WTC11 (cell line): ENCODE measurements around the gene NRN1L. TPM values are rescaled to one million over a fixed set of nuclear protein-coding genes. Genes with fewer than 3 reads are reported as not detected.

Experiments
- ATAC-seq: fragments of 200-7000 bp; cut with Tn5 transposase; 2 replicates; pipeline ENCODE4 v1.10.0; 2021; ENCODE audit warnings: mild to moderate bottlenecking, moderate library complexity
- CTCF ChIA-PET: fragments of 300-600 bp; sonication (Branson Sonifier 250); formaldehyde crosslinking; loops from one replicate; lab custom pipeline; 2021; ENCODE audit warnings: antibody characterized with exemption; lab: Charles Lee
- POLR2A ChIA-PET: fragments of 350-600 bp; sonication (Branson Sonifier 250); formaldehyde crosslinking; loops from one replicate; lab custom pipeline; 2021; ENCODE audit warnings: antibody characterized with exemption; lab: Charles Lee
- DNase-seq: peaks from one replicate; pipeline ENCODE4 v3.0.0; 2021; ENCODE audit warnings: low spot score
- H3K27ac Mint-ChIP-seq: 2 replicates; pipeline ENCODE4 v1.8.0; 2021; ENCODE audit warnings: mixed read lengths
- H3K27me3 Mint-ChIP-seq: 2 replicates; pipeline ENCODE4 v1.8.0; 2021; ENCODE audit warnings: low read depth, mild to moderate bottlenecking, moderate library complexity, mixed read lengths
- H3K36me3 Mint-ChIP-seq: 2 replicates; pipeline ENCODE4 v1.8.0; 2021; ENCODE audit warnings: mixed read lengths
- H3K4me1 Mint-ChIP-seq: 2 replicates; pipeline ENCODE4 v1.8.0; 2022; ENCODE audit warnings: mixed read lengths
- H3K4me3 Mint-ChIP-seq: 2 replicates; pipeline ENCODE4 v1.8.0; 2021; ENCODE audit warnings: mild to moderate bottlenecking, moderate library complexity, mixed read lengths
- H3K9me3 Mint-ChIP-seq: 2 replicates; pipeline ENCODE4 v1.8.0; 2021; ENCODE audit warnings: mixed read lengths
- AFF4 ChIP-seq: sonication (generic); formaldehyde crosslinking; IDR thresholded peaks from 2 replicates; pipeline ENCODE4 v1.8.1; 2023; ENCODE audit warnings: mild to moderate bottlenecking, missing genetic modification reagents, borderline replicate concordance
- AR ChIP-seq: fragments of 250-450 bp; sonication (Bioruptor Pico); IDR thresholded peaks from 2 replicates; pipeline ENCODE4 v1.9.0; 2021; ENCODE audit warnings: mild to moderate bottlenecking
- CREB1 ChIP-seq: sonication (generic); formaldehyde crosslinking; IDR thresholded peaks from 2 replicates; pipeline ENCODE4 v1.8.0; 2023; ENCODE audit warnings: mild to moderate bottlenecking, missing genetic modification reagents
- CTCF ChIP-seq: fragments of 200-600 bp; IDR thresholded peaks from 2 replicates; pipeline ENCODE4 v1.8.0; 2022; ENCODE audit warnings: antibody characterized with exemption
- ETV6 ChIP-seq: sonication (generic); formaldehyde crosslinking; IDR thresholded peaks from 2 replicates; pipeline ENCODE4 v1.8.1; 2022; ENCODE audit warnings: mild to moderate bottlenecking, missing genetic modification reagents
- FOXJ3 ChIP-seq: sonication (generic); formaldehyde crosslinking; IDR thresholded peaks from 2 replicates; pipeline ENCODE4 v1.9.0; 2021; ENCODE audit warnings: missing genetic modification reagents, mild to moderate bottlenecking, borderline replicate concordance
- FOXP1 ChIP-seq: sonication (generic); formaldehyde crosslinking; IDR thresholded peaks from 2 replicates; pipeline ENCODE4 v1.8.0; 2022; ENCODE audit warnings: missing genetic modification reagents, mild to moderate bottlenecking, moderate library complexity, borderline replicate concordance
- HMGA2 ChIP-seq: fragments of 250-450 bp; sonication (Bioruptor Pico); IDR thresholded peaks from 2 replicates; pipeline ENCODE4 v1.4.0; 2021; ENCODE audit warnings: mild to moderate bottlenecking, moderate library complexity
- JAZF1 ChIP-seq: fragments of 250-450 bp; sonication (Bioruptor Pico); IDR thresholded peaks from 2 replicates; pipeline ENCODE4 v1.9.0; 2021; ENCODE audit warnings: moderate library complexity, mild to moderate bottlenecking, inconsistent platforms
- NFE2L1 ChIP-seq: sonication (generic); formaldehyde crosslinking; IDR thresholded peaks from 2 replicates; pipeline ENCODE4 v1.8.1; 2023; ENCODE audit warnings: missing genetic modification reagents
- NFYB ChIP-seq: sonication (generic); formaldehyde crosslinking; conservative IDR thresholded peaks from 2 replicates; pipeline ENCODE4 v1.8.0; 2022; ENCODE audit warnings: low read depth, missing genetic modification reagents
- OVOL2 ChIP-seq: fragments of 250-450 bp; sonication (Bioruptor Pico); IDR thresholded peaks from 2 replicates; pipeline ENCODE4 v1.9.0; 2021; ENCODE audit warnings: mild to moderate bottlenecking, borderline replicate concordance
- SMAD4 ChIP-seq: sonication (generic); formaldehyde crosslinking; IDR thresholded peaks from 2 replicates; pipeline ENCODE4 v1.8.0; 2022; ENCODE audit warnings: mild to moderate bottlenecking, missing genetic modification reagents
- TEAD4 ChIP-seq: sonication (generic); formaldehyde crosslinking; IDR thresholded peaks from 2 replicates; pipeline ENCODE4 v1.8.0; 2022; ENCODE audit warnings: mild to moderate bottlenecking, missing genetic modification reagents
- TP53 ChIP-seq: sonication (generic); formaldehyde crosslinking; IDR thresholded peaks from 2 replicates; pipeline ENCODE4 v1.8.1; 2023; ENCODE audit warnings: mild to moderate bottlenecking, missing genetic modification reagents
- ZBTB21 ChIP-seq: sonication (generic); formaldehyde crosslinking; IDR thresholded peaks from 2 replicates; pipeline ENCODE4 v1.8.1; 2023; ENCODE audit warnings: mild to moderate bottlenecking, missing genetic modification reagents, borderline replicate concordance
- ZNF121 ChIP-seq: sonication (generic); formaldehyde crosslinking; IDR thresholded peaks from 2 replicates; pipeline ENCODE4 v1.8.0; 2023; ENCODE audit warnings: missing genetic modification reagents
- ZNF263 ChIP-seq: sonication (generic); formaldehyde crosslinking; IDR thresholded peaks from 2 replicates; pipeline ENCODE4 v1.8.1; 2022; ENCODE audit warnings: low read depth, mild to moderate bottlenecking, moderate library complexity, missing genetic modification reagents
- total RNA-seq: library from RNA; stranded (reverse); gene quantifications from 3 replicates; pipeline ENCODE4 v1.2.3, GENCODE V29; 2021
- TF ChIP-seq, protein P1 (sequence below): fragments of 250-450 bp; sonication (Bioruptor Pico); IDR thresholded peaks from 2 replicates; pipeline ENCODE4 v1.9.0; 2021; ENCODE audit warnings: moderate library complexity, mild to moderate bottlenecking, inconsistent platforms, borderline replicate concordance
- TF ChIP-seq, protein P2 (sequence below): sonication (generic); formaldehyde crosslinking; IDR thresholded peaks from 2 replicates; pipeline ENCODE4 v1.8.1; 2023; ENCODE audit warnings: mild to moderate bottlenecking, missing genetic modification reagents, moderate library complexity
- TF ChIP-seq, protein P3 (sequence below): sonication (generic); formaldehyde crosslinking; IDR thresholded peaks from 2 replicates; pipeline ENCODE4 v1.8.1; 2023; ENCODE audit warnings: mild to moderate bottlenecking, missing genetic modification reagents, moderate library complexity

The NRN1L gene
- total RNA-seq, 1 experiment from 2014 or later = 12.4 TPM

- ChIA-PET CTCF (interaction anchor here (0.9 kb wide), 1 partner anchor 13 kb away, joined by 3 read pairs; no protein-coding TSS in a partner anchor), POLR2A (no interaction called here)
- Mint-ChIP-seq H3K9me3 (no peaks in the 10 kb centered on the region), H3K36me3 (peaks cover 14% of the 10 kb centered on the region), H3K4me3 (no peak overlapping the region), H3K27ac (no peak overlapping the region), H3K27me3 (no peaks in the 10 kb centered on the region), H3K4me1 (peaks cover 40% of the 10 kb centered on the region)
- DNase-seq (no peak), ATAC-seq (no peak)
- TF ChIP-seq, protein P1, sequence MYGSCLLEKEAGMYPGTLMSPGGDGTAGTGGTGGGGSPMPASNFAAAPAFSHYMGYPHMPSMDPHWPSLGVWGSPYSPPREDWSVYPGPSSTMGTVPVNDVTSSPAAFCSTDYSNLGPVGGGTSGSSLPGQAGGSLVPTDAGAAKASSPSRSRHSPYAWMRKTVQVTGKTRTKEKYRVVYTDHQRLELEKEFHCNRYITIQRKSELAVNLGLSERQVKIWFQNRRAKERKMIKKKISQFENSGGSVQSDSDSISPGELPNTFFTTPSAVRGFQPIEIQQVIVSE (CRISPR knock-in tag) = no peak
- TF ChIP-seq AR (CRISPR knock-in tag) = no peak
- TF ChIP-seq AFF4 = no peak
- TF ChIP-seq, protein P2, sequence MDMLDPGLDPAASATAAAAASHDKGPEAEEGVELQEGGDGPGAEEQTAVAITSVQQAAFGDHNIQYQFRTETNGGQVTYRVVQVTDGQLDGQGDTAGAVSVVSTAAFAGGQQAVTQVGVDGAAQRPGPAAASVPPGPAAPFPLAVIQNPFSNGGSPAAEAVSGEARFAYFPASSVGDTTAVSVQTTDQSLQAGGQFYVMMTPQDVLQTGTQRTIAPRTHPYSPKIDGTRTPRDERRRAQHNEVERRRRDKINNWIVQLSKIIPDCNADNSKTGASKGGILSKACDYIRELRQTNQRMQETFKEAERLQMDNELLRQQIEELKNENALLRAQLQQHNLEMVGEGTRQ (CRISPR knock-in tag) = no peak
- TF ChIP-seq NFE2L1 = no peak
- peak; percentile 83 for TF ChIP-seq ZNF121 (CRISPR knock-in tag)
Observed at GRCh38 chr16:67853670-67854069, 31.0 kb upstream of the NRN1L start.

DNA sequence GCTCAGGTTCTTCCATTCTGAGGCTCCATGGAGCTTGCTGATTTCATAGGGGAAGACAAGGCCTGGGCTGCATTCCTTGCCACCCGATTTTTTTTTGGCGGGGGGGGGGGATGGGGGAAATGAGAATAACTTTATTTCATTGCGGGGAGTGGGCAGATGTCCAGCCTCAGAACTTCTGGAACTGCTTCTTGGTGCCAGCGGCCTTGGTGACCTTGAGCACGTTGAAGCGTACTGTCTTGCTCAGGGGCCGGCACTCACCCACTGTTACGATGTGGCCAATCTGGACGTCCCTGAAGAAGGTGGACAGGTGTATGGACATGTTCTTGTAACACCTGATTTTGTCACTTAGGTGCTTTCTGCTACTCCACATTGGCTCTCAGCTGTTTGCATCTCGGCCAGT is 28.9 kb upstream of the NRN1L start:
- peaks cover 34% of the 10 kb centered on the region for H3K4me1 Mint-ChIP-seq
- DNase-seq = no peak
- H3K36me3 Mint-ChIP-seq = peaks cover 11% of the 10 kb centered on the region
- no peaks in the 10 kb centered on the region for H3K9me3 Mint-ChIP-seq
- ATAC-seq = no peak
- POLR2A ChIA-PET = interaction anchor here (0.6 kb wide), 1 partner anchor 1721 kb away, joined by 4 read pairs; no protein-coding TSS in a partner anchor
- CTCF ChIA-PET = interaction anchor here (1.1 to 3.6 kb wide), 4 partner anchors 10 to 335 kb away, joined by 3 to 18 read pairs (median 5); partner anchors contain the start of gene NRN1L
- peak overlapping the region; percentile 89 for H3K27ac Mint-ChIP-seq
- no peaks in the 10 kb centered on the region for H3K27me3 Mint-ChIP-seq
- no peak overlapping the region for H3K4me3 Mint-ChIP-seq
- TF ChIP-seq SMAD4 (CRISPR knock-in tag) (no peak), CTCF (no peak), TP53 (CRISPR knock-in tag) (no peak), TEAD4 (no peak), CREB1 (CRISPR knock-in tag) (no peak), AFF4 (no peak), OVOL2 (CRISPR knock-in tag) (no peak), HMGA2 (CRISPR knock-in tag) (no peak), NFYB (no peak), FOXJ3 (no peak), ZBTB21 (CRISPR knock-in tag) (no peak), JAZF1 (no peak), ZNF263 (no peak), ETV6 (CRISPR knock-in tag) (no peak), FOXP1 (CRISPR knock-in tag) (no peak)
- TF ChIP-seq, protein P3, sequence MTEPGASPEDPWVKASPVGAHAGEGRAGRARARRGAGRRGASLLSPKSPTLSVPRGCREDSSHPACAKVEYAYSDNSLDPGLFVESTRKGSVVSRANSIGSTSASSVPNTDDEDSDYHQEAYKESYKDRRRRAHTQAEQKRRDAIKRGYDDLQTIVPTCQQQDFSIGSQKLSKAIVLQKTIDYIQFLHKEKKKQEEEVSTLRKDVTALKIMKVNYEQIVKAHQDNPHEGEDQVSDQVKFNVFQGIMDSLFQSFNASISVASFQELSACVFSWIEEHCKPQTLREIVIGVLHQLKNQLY = no peak
